Mucosa of rectum (tissue), 2 donors: ENCODE data around the gene RAX2.

Experiments used
- H3K27ac ChIP-seq, 2 donors: one replicate each; pipeline ENCODE4 v1.7.0; 2013; ENCODE audit warnings: inconsistent platforms in 2 of 2, low read depth in 2 of 2, low read length in 2 of 2
- H3K27me3 ChIP-seq, 2 donors: one replicate each; pipeline ENCODE4 v1.7.0; 2013; ENCODE audit warnings: low read length in 2 of 2; ENCODE audit not compliant: control insufficient read depth in 2 of 2, insufficient read depth in 2 of 2
- H3K36me3 ChIP-seq, 2 donors: one replicate each; pipeline ENCODE4 v1.7.0; 2013; ENCODE audit warnings: low read length in 2 of 2; ENCODE audit not compliant: control insufficient read depth in 2 of 2, insufficient read depth in 2 of 2
- H3K4me1 ChIP-seq, 2 donors: one replicate each; pipeline ENCODE4 v1.7.0; 2013; ENCODE audit warnings: low read length in 2 of 2, mild to moderate bottlenecking in 1 of 2; ENCODE audit not compliant: control insufficient read depth in 2 of 2, insufficient read depth in 2 of 2
- H3K4me3 ChIP-seq, 2 donors: one replicate each; pipeline ENCODE4 v1.7.0; 2013; ENCODE audit warnings: low read length in 2 of 2
- H3K9ac ChIP-seq, 2 donors: one replicate each; pipeline ENCODE4 v1.7.0; 2013; ENCODE audit warnings: low read length in 2 of 2, low read depth in 1 of 2, mild to moderate bottlenecking in 1 of 2
- H3K9me3 ChIP-seq, 2 donors: one replicate each; pipeline ENCODE4 v1.7.0; 2013; ENCODE audit warnings: low read length in 2 of 2; ENCODE audit not compliant: control insufficient read depth in 2 of 2
- donor health status: healthy.
- donor health status: Normal muscosa, but diverticular disease.

Gene RAX2

GRCh38 chr19:3785938-3786824, 14.2 kb upstream of the RAX2 start, which contains the start of gene MATK:
Gene MATK, minus strand, starts transcription at chr19:3786381. Its CDS starts 1,246 bp downstream, at chr19:3785135.
- peak within 1 kb of the TSS in 1 of 2 donors; percentile 56 for H3K4me3 ChIP-seq
- H3K9me3 ChIP-seq = peaks cover 0 to 6% of the 10 kb centered on the region in 2 donors
- no peaks in the 10 kb centered on the region for H3K27me3 ChIP-seq
- no peak within 1 kb of the TSS for H3K9ac ChIP-seq
- H3K27ac ChIP-seq = no peak within 1 kb of the TSS
- no peaks in the 10 kb centered on the region for H3K36me3 ChIP-seq
- no peaks in the 10 kb centered on the region for H3K4me1 ChIP-seq

GRCh38 chr19:3785451-3785937, 13.5 kb upstream of the RAX2 start:
- Histone ChIP-seq H3K36me3 (no peaks in the 10 kb centered on the region), H3K27ac (no peak overlapping the region), H3K27me3 (no peaks in the 10 kb centered on the region), H3K9me3 (peaks cover 0 to 6% of the 10 kb centered on the region in 2 donors), H3K9ac (no peak overlapping the region), H3K4me3 (peak overlapping the region in 1 of 2 donors; percentile 56), H3K4me1 (no peaks in the 10 kb centered on the region)

GRCh38 chr19:3784607-3785450, 12.8 kb upstream of the RAX2 start:
- peak overlapping the region in 1 of 2 donors; percentile 31 for H3K4me3 ChIP-seq
- H3K9me3 ChIP-seq = peaks cover 0 to 6% of the 10 kb centered on the region in 2 donors
- H3K36me3 ChIP-seq = no peaks in the 10 kb centered on the region

GRCh38 chr19:3783660-3784584, 11.9 kb upstream of the RAX2 start:
- Histone ChIP-seq H3K27ac (no peak overlapping the region), H3K9ac (no peak overlapping the region), H3K4me3 (no peak overlapping the region), H3K9me3 (peaks cover 0 to 6% of the 10 kb centered on the region in 2 donors), H3K27me3 (no peaks in the 10 kb centered on the region), H3K36me3 (no peaks in the 10 kb centered on the region), H3K4me1 (no peaks in the 10 kb centered on the region)

More at GRCh38 chr19:3784607-3785450, 12.8 kb upstream of the RAX2 start:
- Histone ChIP-seq H3K4me1 (no peaks in the 10 kb centered on the region), H3K27ac (no peak overlapping the region), H3K9ac (no peak overlapping the region), H3K27me3 (no peaks in the 10 kb centered on the region)

GRCh38 chr19:3782903-3783302, 10.9 kb upstream of the RAX2 start:
- Histone ChIP-seq H3K27me3 (no peaks in the 10 kb centered on the region), H3K9ac (no peak overlapping the region), H3K9me3 (peaks cover 0 to 6% of the 10 kb centered on the region in 2 donors)

GRCh38 chr19:3782330-3782729, 10.3 kb upstream of the RAX2 start:
- H3K27me3 ChIP-seq = no peaks in the 10 kb centered on the region
- H3K9ac ChIP-seq = no peak overlapping the region
- no peak overlapping the region for H3K27ac ChIP-seq
- H3K4me1 ChIP-seq = no peaks in the 10 kb centered on the region
- H3K9me3 ChIP-seq = peaks cover 0 to 6% of the 10 kb centered on the region in 2 donors
- H3K4me3 ChIP-seq = no peak overlapping the region
- H3K36me3 ChIP-seq = no peaks in the 10 kb centered on the region

More at GRCh38 chr19:3782903-3783302, 10.9 kb upstream of the RAX2 start:
- no peak overlapping the region for H3K4me3 ChIP-seq
- no peaks in the 10 kb centered on the region for H3K4me1 ChIP-seq
- no peak overlapping the region for H3K27ac ChIP-seq
- H3K36me3 ChIP-seq = no peaks in the 10 kb centered on the region

- H3K9ac ChIP-seq = no peak overlapping the region
- H3K4me1 ChIP-seq = no peaks in the 10 kb centered on the region
- no peaks in the 10 kb centered on the region for H3K36me3 ChIP-seq
- H3K27ac ChIP-seq = no peak overlapping the region
- H3K9me3 ChIP-seq = peaks cover 0 to 6% of the 10 kb centered on the region in 2 donors
- no peaks in the 10 kb centered on the region for H3K27me3 ChIP-seq
- no peak overlapping the region for H3K4me3 ChIP-seq
Measured at GRCh38 chr19:3781603-3782002, 9.6 kb upstream of the RAX2 start.

GRCh38 chr19:3780786-3781304, 8.8 kb upstream of the RAX2 start:
- Histone ChIP-seq H3K9ac (no peak overlapping the region), H3K4me1 (no peaks in the 10 kb centered on the region), H3K27ac (no peak overlapping the region), H3K4me3 (no peak overlapping the region), H3K27me3 (no peaks in the 10 kb centered on the region), H3K36me3 (no peaks in the 10 kb centered on the region), H3K9me3 (peaks cover 0 to 6% of the 10 kb centered on the region in 2 donors)
